AG04450 (cell line): Measurements from ENCODE around the gene SYNE2. TPM values are rescaled to one million over a fixed set of nuclear protein-coding genes. Genes with fewer than 3 reads are reported as not detected.

Experiments
- CTCF ChIA-PET: fragments of 300-600, 350-600 bp; formaldehyde crosslinking; extraction: SDS; loops from one replicate; lab custom pipeline; 2022; ENCODE audit warnings: antibody characterized with exemption, inconsistent platforms; lab: Charles Lee
- POLR2A ChIA-PET: fragments of 350-600 bp; formaldehyde crosslinking; extraction: SDS; loops from one replicate; lab custom pipeline; 2021; ENCODE audit warnings: antibody characterized with exemption, inconsistent platforms; lab: Yijun Ruan, JAX
- DNase-seq: peaks from one replicate; pipeline ENCODE4 v3.0.0-alpha.2; 2011; ENCODE audit warnings: low read depth, low spot score
- H3K27ac ChIP-seq: one replicate; pipeline ENCODE4 v1.5.1; 2012; ENCODE audit warnings: low read depth, low read length, control low read depth
- H3K27me3 ChIP-seq: one replicate; pipeline ENCODE4 v1.6.0; 2012; ENCODE audit warnings: low read length; ENCODE audit not compliant: control insufficient read depth, insufficient read depth
- H3K4me3 ChIP-seq: 2 replicates; pipeline ENCODE4 v1.5.1; 2011; ENCODE audit warnings: mild to moderate bottlenecking, low read depth, low read length, control low read depth
- H3K9me3 ChIP-seq: 2 replicates; pipeline ENCODE4 v1.5.1; 2012; ENCODE audit warnings: low read length; ENCODE audit not compliant: control insufficient read depth, insufficient read depth
- polyA plus RNA-seq: library from polyadenylated mRNA; depleted of rRNA; stranded (reverse); fragments of >200 nt; gene quantifications from 2 replicates; pipeline ENCODE4 v1.2.3, GENCODE V29; 2011
- TF ChIP-seq, protein P1 (sequence below): IDR thresholded peaks from 2 replicates; pipeline ENCODE4 v1.5.1; 2011; ENCODE audit warnings: low read depth, low read length, control low read depth, inconsistent platforms

The SYNE2 gene
- polyA plus RNA-seq, 1 experiment = 6.1 TPM

GRCh38 chr14:64225151-64225757, 372.4 kb downstream of the SYNE2 start:
- no peak for DNase-seq
- TF ChIP-seq, protein P1, sequence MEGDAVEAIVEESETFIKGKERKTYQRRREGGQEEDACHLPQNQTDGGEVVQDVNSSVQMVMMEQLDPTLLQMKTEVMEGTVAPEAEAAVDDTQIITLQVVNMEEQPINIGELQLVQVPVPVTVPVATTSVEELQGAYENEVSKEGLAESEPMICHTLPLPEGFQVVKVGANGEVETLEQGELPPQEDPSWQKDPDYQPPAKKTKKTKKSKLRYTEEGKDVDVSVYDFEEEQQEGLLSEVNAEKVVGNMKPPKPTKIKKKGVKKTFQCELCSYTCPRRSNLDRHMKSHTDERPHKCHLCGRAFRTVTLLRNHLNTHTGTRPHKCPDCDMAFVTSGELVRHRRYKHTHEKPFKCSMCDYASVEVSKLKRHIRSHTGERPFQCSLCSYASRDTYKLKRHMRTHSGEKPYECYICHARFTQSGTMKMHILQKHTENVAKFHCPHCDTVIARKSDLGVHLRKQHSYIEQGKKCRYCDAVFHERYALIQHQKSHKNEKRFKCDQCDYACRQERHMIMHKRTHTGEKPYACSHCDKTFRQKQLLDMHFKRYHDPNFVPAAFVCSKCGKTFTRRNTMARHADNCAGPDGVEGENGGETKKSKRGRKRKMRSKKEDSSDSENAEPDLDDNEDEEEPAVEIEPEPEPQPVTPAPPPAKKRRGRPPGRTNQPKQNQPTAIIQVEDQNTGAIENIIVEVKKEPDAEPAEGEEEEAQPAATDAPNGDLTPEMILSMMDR = no peak
- no peaks in the 10 kb centered on the region for H3K9me3 ChIP-seq
- H3K27me3 ChIP-seq = no peaks in the 10 kb centered on the region
- ChIA-PET POLR2A (no interaction called here), CTCF (no interaction called here)
- H3K27ac ChIP-seq = no peak overlapping the region
- no peak overlapping the region for H3K4me3 ChIP-seq

DNA sequence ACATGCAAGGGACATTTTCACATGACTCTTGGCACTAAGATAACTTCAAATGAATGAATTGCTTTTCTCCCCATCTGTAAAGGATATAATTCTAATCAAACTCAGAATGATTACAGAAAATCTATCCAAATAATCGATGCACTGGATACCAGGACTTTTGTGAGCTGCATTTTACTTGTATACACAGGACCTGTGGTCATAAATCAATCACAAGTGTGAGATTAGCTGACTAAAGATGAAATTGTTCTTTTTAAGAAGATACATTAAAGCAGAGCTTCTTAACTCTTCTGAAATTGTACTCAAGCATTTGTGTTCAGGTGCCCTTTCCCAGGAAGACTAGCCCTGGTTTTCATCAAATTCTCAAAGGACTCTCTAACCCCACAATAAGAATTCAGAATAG, 375.1 kb downstream of the SYNE2 start:
- TF ChIP-seq, protein P1 = no peak
- ChIA-PET CTCF (no interaction called here), POLR2A (no interaction called here)
- Histone ChIP-seq H3K9me3 (no peaks in the 10 kb centered on the region), H3K4me3 (no peak overlapping the region), H3K27ac (no peak overlapping the region), H3K27me3 (no peaks in the 10 kb centered on the region)
- DNase-seq = no peak

DNA sequence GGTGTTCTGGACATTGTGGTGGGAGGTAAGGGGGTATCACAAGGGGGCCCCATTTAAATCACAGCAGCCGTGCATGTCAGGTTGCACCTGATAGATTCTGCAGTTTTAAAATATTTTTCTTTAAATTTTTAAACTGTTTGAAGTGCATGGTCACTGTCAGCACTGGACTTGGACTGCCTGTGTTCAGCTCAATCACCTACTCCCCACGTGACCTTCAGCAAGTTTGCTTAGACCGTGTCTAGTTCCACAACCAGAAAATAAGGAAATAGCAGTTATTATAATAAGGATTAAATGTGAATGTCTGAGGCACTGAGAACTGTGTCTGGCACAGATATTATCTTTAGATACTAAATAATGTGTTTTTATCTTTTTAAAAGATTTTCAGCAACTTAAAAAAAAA, 376.7 kb downstream of the SYNE2 start:
- Histone ChIP-seq H3K27ac (no peak overlapping the region), H3K4me3 (no peak overlapping the region), H3K27me3 (no peaks in the 10 kb centered on the region), H3K9me3 (no peaks in the 10 kb centered on the region)
- ChIA-PET CTCF (no interaction called here), POLR2A (no interaction called here)
- TF ChIP-seq, protein P1 = no peak
- no peak for DNase-seq

DNA sequence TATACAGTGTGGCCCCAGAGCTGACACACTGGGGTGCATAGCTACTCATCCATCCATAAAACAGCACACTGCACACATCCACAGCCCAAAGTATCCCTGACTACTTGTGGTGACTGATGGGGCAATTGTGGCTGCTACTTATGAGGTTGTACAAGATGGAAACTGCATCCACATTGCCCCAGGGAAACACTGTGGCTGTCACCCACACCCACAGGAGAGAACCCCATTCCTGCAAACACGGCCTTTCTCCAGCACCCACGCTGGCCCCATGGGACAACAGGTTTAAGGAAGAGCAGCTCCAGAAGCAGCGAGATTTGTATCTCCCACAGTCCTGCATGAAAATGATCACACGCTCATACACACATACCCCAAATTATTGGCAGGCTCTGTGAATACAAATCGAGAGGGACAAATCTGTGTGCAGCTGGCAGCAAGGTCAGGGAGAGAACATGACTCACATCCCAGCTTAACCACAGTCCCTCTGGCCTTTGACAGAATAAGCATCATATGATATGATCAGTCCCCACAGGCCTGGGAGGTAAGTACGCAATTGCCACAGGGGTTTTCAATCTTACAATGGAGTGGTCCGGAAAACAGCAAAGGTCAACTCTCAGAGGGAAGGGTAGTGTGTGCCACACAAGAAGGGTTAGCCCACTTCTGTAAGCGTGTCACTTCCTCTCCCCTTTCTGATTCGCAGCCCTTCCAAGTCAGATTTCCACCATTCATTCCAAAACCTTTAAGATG, 379.5 kb downstream of the SYNE2 start:
- ChIA-PET CTCF (interaction anchor here (1.7 kb wide), 1 partner anchor 63 kb away, joined by 6 read pairs; no protein-coding TSS in a partner anchor), POLR2A (interaction anchor here (0.7 kb wide), 1 partner anchor 22 kb away, joined by 3 read pairs; no protein-coding TSS in a partner anchor)
- H3K27ac ChIP-seq = peak overlapping the region; percentile 65
- H3K4me3 ChIP-seq = no peak overlapping the region
- H3K27me3 ChIP-seq = no peaks in the 10 kb centered on the region
- peak; percentile 67 for DNase-seq
- TF ChIP-seq, protein P1 = no peak
- H3K9me3 ChIP-seq = no peaks in the 10 kb centered on the region; the same call in 1 of the 2 replicates

DNA sequence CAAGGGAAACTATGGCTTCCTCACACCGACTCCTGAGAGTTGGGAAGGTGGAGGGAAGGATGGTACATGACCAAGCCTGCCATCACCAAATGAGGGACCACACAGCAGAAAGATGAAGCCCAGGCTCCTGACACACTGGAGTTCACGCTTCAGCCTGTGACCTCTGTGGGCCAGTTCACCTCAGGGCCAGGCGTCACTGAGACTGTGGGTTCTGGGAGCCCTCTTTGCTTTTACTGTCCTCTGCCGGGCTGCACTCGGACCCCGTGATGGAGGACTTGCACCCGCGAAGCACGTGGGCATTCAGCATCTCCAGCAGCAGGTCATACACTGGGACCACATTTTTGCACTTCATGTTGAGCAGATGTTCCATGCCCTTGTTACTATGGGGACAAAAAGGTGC, 380.1 kb downstream of the SYNE2 start:
- CTCF ChIA-PET = interaction anchor here (1.1 kb wide), 1 partner anchor 71 kb away, joined by 4 read pairs; no protein-coding TSS in a partner anchor
- no peak for DNase-seq
- no peak overlapping the region for H3K4me3 ChIP-seq
- no peaks in the 10 kb centered on the region; the same call in 1 of the 2 replicates for H3K9me3 ChIP-seq
- TF ChIP-seq, protein P1 = no peak
- H3K27ac ChIP-seq = peak overlapping the region; percentile 65
- H3K27me3 ChIP-seq = no peaks in the 10 kb centered on the region
- POLR2A ChIA-PET = no interaction called here
